ENCODE measurements around the gene STPG3. TPM values are rescaled to one million over a fixed set of nuclear protein-coding genes. Genes with fewer than 3 reads are reported as not detected.
A peak's percentile ranks its signal among the peaks of the same experiment; 100 is the strongest.

The STPG3 gene
- total RNA-seq, 8 experiments from 2014 or later: 0.42 to 1.4 (median 1.3) TPM; not detected in 3

- Histone ChIP-seq H3K27ac (no peak overlapping the region), H3K4me3 (no peak overlapping the region), H3K4me1 (replicated peaks in 1 of 2) (peaks cover 12 to 15% of the 10 kb centered on the region in 2 donors)
- in situ Hi-C loops (cut with MboI; ENCODE audit: low pct_unique_long_range_greater_than_20kb in 2 of 9, low sequenced_read_pairs in 9 of 9, unreplicated experiment in 9 of 9): no loop called here
- 100% methylated on average over 1 of the region's 39 CpGs; no CpG with 5 or more reads in 8 of the 10 experiments for WGBS, 10 experiments
- no peak for ATAC-seq (replicated peaks in 6 of 8)
These were observed 21.4 kb downstream of the STPG3 start for GRCh38 chr9:137272241-137273094.

GRCh38 chr9:137273095-137273490 lies 22.0 kb downstream of the STPG3 start:
- Histone ChIP-seq H3K4me1 (replicated peaks in 1 of 2) (peaks cover 12 to 17% of the 10 kb centered on the region in 2 donors), H3K4me3 (no peak overlapping the region), H3K27ac (no peak overlapping the region)
- in situ Hi-C loops (cut with MboI; ENCODE audit: low pct_unique_long_range_greater_than_20kb in 2 of 9, low sequenced_read_pairs in 9 of 9, unreplicated experiment in 9 of 9): no loop called here
- WGBS, 10 experiments: 94 to 100% methylated on average over 1 to 3 of the region's 13 CpGs; no CpG with 5 or more reads in 8 of the 10 experiments
- no peak for ATAC-seq (replicated peaks in 6 of 8)

GRCh38 chr9:137273611-137274320 lies 22.7 kb downstream of the STPG3 start:
- ATAC-seq (replicated peaks in 6 of 8): no peak
- H3K27ac ChIP-seq: no peak overlapping the region
- WGBS, 10 experiments: 80 to 100% (median 90%) methylated on average over 1 to 6 of the region's 15 CpGs; no CpG with 5 or more reads in 6 of the 10 experiments
- H3K4me3 ChIP-seq: no peak overlapping the region
- peaks cover 12 to 17% of the 10 kb centered on the region in 2 donors for H3K4me1 ChIP-seq (replicated peaks in 1 of 2)
- in situ Hi-C loops (cut with MboI; ENCODE audit: low pct_unique_long_range_greater_than_20kb in 2 of 9, low sequenced_read_pairs in 9 of 9, unreplicated experiment in 9 of 9): no loop called here

- no peak overlapping the region for H3K27ac ChIP-seq
- in situ Hi-C loops (cut with MboI; ENCODE audit: low pct_unique_long_range_greater_than_20kb in 2 of 9, low sequenced_read_pairs in 9 of 9, unreplicated experiment in 9 of 9): loop anchor here in 2 of 9 experiments (25.0 kb wide), 2 partner anchors 137 to 162 kb away; partner anchors contain the start of genes ENTPD8 (in 1 of the 2), EXD3 (in 1 of the 2) and NOXA1 (in 1 of the 2)
These were observed 24.1 kb downstream of the STPG3 start for GRCh38 chr9:137275203-137275587.

GRCh38 chr9:137275588-137276472 lies 24.7 kb downstream of the STPG3 start:
- H3K4me1 ChIP-seq (replicated peaks in 1 of 2): peaks cover 12 to 17% of the 10 kb centered on the region in 2 donors
- no peak overlapping the region for H3K27ac ChIP-seq
- 0 to 100% (median 87%) methylated on average over 1 to 8 of the region's 24 CpGs; no CpG with 5 or more reads in 6 of the 10 experiments for WGBS, 10 experiments
- no peak overlapping the region for H3K4me3 ChIP-seq
- in situ Hi-C loops (cut with MboI; ENCODE audit: low pct_unique_long_range_greater_than_20kb in 2 of 9, low sequenced_read_pairs in 9 of 9, unreplicated experiment in 9 of 9): loop anchor here in 2 of 9 experiments (25.0 kb wide), 2 partner anchors 136 to 161 kb away; partner anchors contain the start of genes ENTPD8 (in 1 of the 2), EXD3 (in 1 of the 2) and NOXA1 (in 1 of the 2)
- no peak for ATAC-seq (replicated peaks in 6 of 8)

More at GRCh38 chr9:137275203-137275587, 24.1 kb downstream of the STPG3 start:
- peaks cover 12 to 17% of the 10 kb centered on the region in 2 donors for H3K4me1 ChIP-seq (replicated peaks in 1 of 2)
- 70 to 100% (median 95%) methylated on average over 1 to 6 of the region's 10 CpGs; no CpG with 5 or more reads in 5 of the 10 experiments for WGBS, 10 experiments
- no peak for ATAC-seq (replicated peaks in 6 of 8)
- H3K4me3 ChIP-seq: no peak overlapping the region

DNA sequence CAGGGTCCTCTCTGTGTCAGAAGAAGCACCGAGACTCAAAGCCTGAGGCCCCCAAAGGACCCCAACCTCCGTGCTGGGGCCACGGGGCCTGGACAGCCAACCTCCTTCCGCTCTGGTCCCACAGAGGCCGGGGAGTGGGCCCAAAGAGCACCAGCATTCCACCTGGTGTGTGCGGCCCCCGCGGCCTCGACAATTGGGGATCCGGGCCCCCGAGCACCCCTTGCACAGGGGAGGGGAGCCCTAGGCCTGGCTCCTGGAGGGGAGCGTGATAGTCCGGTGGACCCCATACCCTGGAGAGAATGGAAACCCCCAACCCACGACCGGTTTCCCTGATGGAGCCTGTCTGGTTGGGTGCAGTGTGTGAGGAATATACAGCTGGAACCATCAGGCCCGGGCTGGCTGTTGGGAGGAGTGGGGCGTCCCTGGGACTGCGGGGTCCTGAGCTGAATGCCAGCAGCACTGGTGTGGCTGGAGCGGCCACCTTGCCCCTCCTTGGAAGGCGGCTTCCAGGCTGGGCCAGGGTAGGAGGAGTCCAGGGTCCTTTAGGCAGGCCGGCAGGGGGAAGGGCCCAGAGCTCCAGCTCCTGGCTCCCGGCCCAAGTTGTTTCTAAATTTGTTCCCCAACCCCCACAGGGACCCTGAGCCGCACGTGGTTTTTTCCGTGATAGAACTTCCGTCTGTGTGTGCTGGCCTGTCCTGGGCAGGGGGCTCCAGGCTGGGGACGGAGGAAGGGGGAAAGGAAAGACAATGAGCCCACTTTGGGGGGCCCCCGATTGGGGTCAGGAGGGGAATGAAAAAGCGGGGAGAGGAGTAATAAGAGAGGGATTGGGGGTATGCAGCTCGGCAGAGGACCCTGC lies 25.6 kb downstream of the STPG3 start:
- in situ Hi-C loops (cut with MboI; ENCODE audit: low pct_unique_long_range_greater_than_20kb in 2 of 9, low sequenced_read_pairs in 9 of 9, unreplicated experiment in 9 of 9): loop anchor here in 2 of 9 experiments (25.0 kb wide), 2 partner anchors 136 to 161 kb away; partner anchors contain the start of genes ENTPD8 (in 1 of the 2), EXD3 (in 1 of the 2) and NOXA1 (in 1 of the 2)
- Histone ChIP-seq H3K4me1 (replicated peaks in 1 of 2) (peaks cover 12 to 17% of the 10 kb centered on the region in 2 donors), H3K4me3 (no peak overlapping the region), H3K27ac (peak overlapping the region in 1 of 2 donors; percentile 6)
- ATAC-seq (replicated peaks in 6 of 8): peak; percentile 8 to 53 (median 32)
- WGBS, 10 experiments: 8 to 90% (median 51%) methylated on average over 2 to 5 of the region's 30 CpGs; no CpG with 5 or more reads in 7 of the 10 experiments

GRCh38 chr9:137277329-137278041 lies 26.4 kb downstream of the STPG3 start, which contains the start of gene TOR4A:
TOR4A (plus strand) TSS chr9:137277726; CDS start chr9:137278690, 964 bp downstream.
- H3K4me3 ChIP-seq: no peak within 1 kb of the TSS
- peak; percentile 24 to 84 (median 52) for ATAC-seq (replicated peaks in 6 of 8)
- H3K4me1 ChIP-seq (replicated peaks in 1 of 2): peaks cover 12 to 17% of the 10 kb centered on the region in 2 donors
- in situ Hi-C loops (cut with MboI; ENCODE audit: low pct_unique_long_range_greater_than_20kb in 2 of 9, low sequenced_read_pairs in 9 of 9, unreplicated experiment in 9 of 9): loop anchor here in 2 of 9 experiments (25.0 kb wide), 2 partner anchors 135 to 160 kb away; partner anchors contain the start of genes ENTPD8 (in 1 of the 2), EXD3 (in 1 of the 2) and NOXA1 (in 1 of the 2)
- H3K27ac ChIP-seq: peak within 1 kb of the TSS in 1 of 2 donors; percentile 6
- whole genome bisulfite sequencing, 10 experiments: 40 to 80% methylated on average over 1 to 2 of the region's 25 CpGs; no CpG with 5 or more reads in 8 of the 10 experiments

DNA sequence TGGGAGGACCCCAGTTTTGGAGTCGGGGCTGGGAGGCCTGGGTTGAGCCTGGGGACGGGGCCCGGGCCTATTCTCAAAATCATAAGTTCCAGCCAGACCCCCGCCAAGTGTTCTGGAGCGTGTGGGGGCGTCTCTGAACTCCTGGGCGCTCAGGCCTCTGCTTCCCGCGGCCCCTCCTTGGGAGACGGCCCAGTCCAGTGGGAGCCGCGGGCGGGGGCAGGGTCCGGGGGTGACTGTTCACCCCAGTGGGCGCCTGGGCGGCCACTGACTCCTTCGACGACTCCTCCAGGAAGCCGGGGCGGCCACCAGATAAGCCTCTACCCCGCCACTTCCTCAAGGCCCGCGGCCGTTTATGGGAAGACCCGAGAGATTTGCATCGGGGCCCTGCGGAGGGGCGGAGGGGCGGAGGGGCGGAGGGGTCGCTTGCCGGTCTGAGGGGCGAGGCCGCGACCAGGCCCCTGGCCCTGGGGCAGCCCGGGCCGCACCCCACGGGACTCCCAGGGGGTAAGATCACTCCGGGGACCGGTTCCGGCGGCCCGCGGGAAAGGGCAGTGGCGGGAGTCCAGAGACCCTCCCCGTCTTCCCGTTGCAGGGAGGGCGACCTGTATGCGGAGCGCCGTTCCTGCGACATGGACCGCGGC lies 27.1 kb downstream of the STPG3 start:
- ATAC-seq (replicated peaks in 6 of 8): peak in 4 of 8 experiments; percentile 1 to 28 (median 15)
- H3K27ac ChIP-seq: no peak overlapping the region
- in situ Hi-C loops (cut with MboI; ENCODE audit: low pct_unique_long_range_greater_than_20kb in 2 of 9, low sequenced_read_pairs in 9 of 9, unreplicated experiment in 9 of 9): loop anchor here in 2 of 9 experiments (25.0 kb wide), 2 partner anchors 134 to 159 kb away; partner anchors contain the start of genes ENTPD8 (in 1 of the 2), EXD3 (in 1 of the 2) and NOXA1 (in 1 of the 2)
- no CpG with 5 or more reads among the region's 54 CpGs for WGBS, 10 experiments
- H3K4me3 ChIP-seq: no peak overlapping the region
- H3K4me1 ChIP-seq (replicated peaks in 1 of 2): peaks cover 12 to 17% of the 10 kb centered on the region in 2 donors

- WGBS, 10 experiments: 86 to 100% (median 98%) methylated on average over 4 to 40 of the region's 139 CpGs; no CpG with 5 or more reads in 5 of the 10 experiments
- no peak overlapping the region for H3K4me3 ChIP-seq
- in situ Hi-C loops (cut with MboI; ENCODE audit: low pct_unique_long_range_greater_than_20kb in 2 of 9, low sequenced_read_pairs in 9 of 9, unreplicated experiment in 9 of 9): loop anchor here in 2 of 9 experiments (25.0 kb wide), 2 partner anchors 133 to 158 kb away; partner anchors contain the start of genes ENTPD8 (in 1 of the 2), EXD3 (in 1 of the 2) and NOXA1 (in 1 of the 2)
- peak in 1 of 8 experiments; percentile 0 for ATAC-seq (replicated peaks in 6 of 8)
- H3K27ac ChIP-seq: no peak overlapping the region
- H3K4me1 ChIP-seq (replicated peaks in 1 of 2): peaks cover 12 to 17% of the 10 kb centered on the region in 2 donors
These were observed 27.9 kb downstream of the STPG3 start for GRCh38 chr9:137278721-137279711.
